Fibroblast of skin of scalp (primary cell): Measurements from ENCODE around the gene SLC13A3.

Source experiments
- DNase-seq: peaks from one replicate; pipeline ENCODE4 v3.0.0-alpha.2; 2013

SLC13A3 gene

GRCh38 chr20:46552460-46553420 is 98.5 kb downstream of the SLC13A3 start:
- no peak for DNase-seq

- no peak for DNase-seq
Observed at GRCh38 chr20:46551522-46552381, 99.5 kb downstream of the SLC13A3 start.

- DNase-seq = no peak
Observed at GRCh38 chr20:46550461-46550860, 100.8 kb downstream of the SLC13A3 start, which contains the start of gene OCSTAMP. OCSTAMP (minus strand) TSS chr20:46550654; CDS start chr20:46550560, 94 bp downstream.

- no peak for DNase-seq
Observed at GRCh38 chr20:46549188-46549972, 101.9 kb downstream of the SLC13A3 start.

GRCh38 chr20:46548688-46549087 is 102.6 kb downstream of the SLC13A3 start:
- no peak for DNase-seq

- no peak for DNase-seq
Observed at GRCh38 chr20:46547995-46548394, 103.3 kb downstream of the SLC13A3 start.

- no peak for DNase-seq
Observed at GRCh38 chr20:46546936-46547335, 104.3 kb downstream of the SLC13A3 start.

- no peak for DNase-seq
Observed at GRCh38 chr20:46546298-46546697, 105.0 kb downstream of the SLC13A3 start.

GRCh38 chr20:46545827-46546138 is 105.5 kb downstream of the SLC13A3 start:
- DNase-seq = no peak

GRCh38 chr20:46545077-46545826 is 106.0 kb downstream of the SLC13A3 start:
- DNase-seq = no peak

GRCh38 chr20:46544576-46544975 is 106.7 kb downstream of the SLC13A3 start:
- no peak for DNase-seq

GRCh38 chr20:46543959-46544358 is 107.3 kb downstream of the SLC13A3 start:
- DNase-seq = no peak

GRCh38 chr20:46543033-46543432 is 108.2 kb downstream of the SLC13A3 start:
- DNase-seq = no peak

- no peak for DNase-seq
Observed at GRCh38 chr20:46541229-46541935, 109.9 kb downstream of the SLC13A3 start.

GRCh38 chr20:46539113-46539512 is 112.1 kb downstream of the SLC13A3 start:
- no peak for DNase-seq

GRCh38 chr20:46530640-46531039 is 120.6 kb downstream of the SLC13A3 start:
- DNase-seq = no peak

- DNase-seq = peak; percentile 13
Observed at GRCh38 chr20:46523696-46524328, 127.4 kb downstream of the SLC13A3 start.

GRCh38 chr20:46523108-46523507 is 128.2 kb downstream of the SLC13A3 start:
- DNase-seq = no peak

GRCh38 chr20:46520976-46521579 is 130.2 kb downstream of the SLC13A3 start:
- peak; percentile 47 for DNase-seq

GRCh38 chr20:46520540-46520939 is 130.7 kb downstream of the SLC13A3 start:
- no peak for DNase-seq
